Esophagus (tissue), 2 donors: ENCODE data around the gene ABCC11. TPM values are rescaled to one million over a fixed set of nuclear protein-coding genes. Genes with fewer than 3 reads are reported as not detected.
"Not testable (repeated sequence)": the region's sequence is repeated elsewhere in the genome, so short reads cannot be mapped to it uniquely, and the experiment has no call there.

Experiments
- H3K27ac ChIP-seq, 2 donors: one replicate each; pipeline ENCODE4 v1.5.1; 2013; ENCODE audit warnings: low read depth in 2 of 2, mild to moderate bottlenecking in 2 of 2, inconsistent platforms in 1 of 2, low read length in 1 of 2, moderate library complexity in 1 of 2
- H3K27me3 ChIP-seq, 2 donors: one replicate each; pipeline ENCODE4 v1.6.1; 2013; ENCODE audit warnings: low read length in 2 of 2, control low read depth in 1 of 2, mild to moderate bottlenecking in 1 of 2; ENCODE audit not compliant: insufficient read depth in 2 of 2, control insufficient read depth in 1 of 2
- H3K36me3 ChIP-seq, 2 donors: one replicate each; pipeline ENCODE4 v1.6.1; 2013; ENCODE audit warnings: low read length in 1 of 2; ENCODE audit not compliant: control insufficient read depth in 2 of 2, insufficient read depth in 2 of 2
- H3K4me1 ChIP-seq, 2 donors: one replicate each; pipeline ENCODE4 v1.6.1; 2013; ENCODE audit warnings: low read length in 1 of 2; ENCODE audit not compliant: control insufficient read depth in 2 of 2, insufficient read depth in 2 of 2
- H3K4me3 ChIP-seq, 2 donors: one replicate each; pipeline ENCODE4 v1.5.1; 2013; ENCODE audit warnings: low read length in 2 of 2, mild to moderate bottlenecking in 2 of 2, low read depth in 1 of 2, moderate library complexity in 1 of 2
- H3K9me3 ChIP-seq, 2 donors: one replicate each; pipeline ENCODE4 v1.6.1; 2013; ENCODE audit warnings: mild to moderate bottlenecking in 2 of 2, low read depth in 1 of 2, low read length in 1 of 2, moderate library complexity in 1 of 2; ENCODE audit not compliant: control insufficient read depth in 2 of 2, insufficient read depth in 1 of 2
- WGBS, 2 donors: extraction: QIAGEN DNeasy Blood & Tissue Kit; methylation state at CpG; one replicate each; pipeline ENCODE4 v1.1.7; 2013; 5-methylcytosine and 5-hydroxymethylcytosine counted together
- polyA plus RNA-seq, 2 donors: library from polyadenylated mRNA; stranded (reverse); fragments of 200-250 nt; gene quantifications; one replicate each; pipeline ENCODE4 v1.2.3, GENCODE V29; 2013
- donor health status: healthy with polysubstance abuse.
- donor health status: Bipolar disorder and iron deficiency.

ABCC11 gene
- polyA plus RNA-seq, 2 donors: 0.08 TPM

- 85 to 88% methylated on average over 8 of the region's 8 CpGs for WGBS, 2 donors
- no peak overlapping the region for H3K4me3 ChIP-seq
- no peaks in the 10 kb centered on the region for H3K9me3 ChIP-seq
Observed at GRCh38 chr16:48169896-48170295, 77.4 kb downstream of the ABCC11 start.

GRCh38 chr16:48168075-48168474 lies 79.3 kb downstream of the ABCC11 start:
- H3K27me3 ChIP-seq: no peaks in the 10 kb centered on the region

More at GRCh38 chr16:48169896-48170295, 77.4 kb downstream of the ABCC11 start:
- Histone ChIP-seq H3K36me3 (no peaks in the 10 kb centered on the region), H3K27ac (no peak overlapping the region), H3K4me1 (no peaks in the 10 kb centered on the region), H3K27me3 (no peaks in the 10 kb centered on the region)

GRCh38 chr16:48166617-48167016 lies 80.7 kb downstream of the ABCC11 start:
- 91 to 94% methylated on average over 5 of the region's 5 CpGs for WGBS, 2 donors
- H3K4me3 ChIP-seq, H3K27ac ChIP-seq, H3K4me1 ChIP-seq, H3K36me3 ChIP-seq, H3K27me3 ChIP-seq, H3K9me3 ChIP-seq: not testable (repeated sequence)

More at GRCh38 chr16:48168075-48168474, 79.3 kb downstream of the ABCC11 start:
- H3K4me3 ChIP-seq: no peak overlapping the region
- WGBS, 2 donors: 78 to 84% methylated on average over 1 of the region's 1 CpG
- no peak overlapping the region for H3K27ac ChIP-seq
- H3K4me1 ChIP-seq: no peaks in the 10 kb centered on the region
- no peaks in the 10 kb centered on the region for H3K36me3 ChIP-seq
- no peaks in the 10 kb centered on the region for H3K9me3 ChIP-seq

GRCh38 chr16:48165961-48166578 lies 81.3 kb downstream of the ABCC11 start:
- Histone ChIP-seq H3K9me3 (no peaks in the 10 kb centered on the region), H3K27me3 (no peaks in the 10 kb centered on the region), H3K4me3 (no peak overlapping the region), H3K4me1 (no peaks in the 10 kb centered on the region), H3K36me3 (no peaks in the 10 kb centered on the region), H3K27ac (no peak overlapping the region)
- WGBS, 2 donors: 78 to 83% methylated on average over 4 of the region's 4 CpGs

- H3K4me1 ChIP-seq: no peaks in the 10 kb centered on the region
- no peaks in the 10 kb centered on the region for H3K27me3 ChIP-seq
- no peaks in the 10 kb centered on the region for H3K9me3 ChIP-seq
- H3K36me3 ChIP-seq: no peaks in the 10 kb centered on the region
- WGBS, 2 donors: 26 to 28% methylated on average over 16 of the region's 16 CpGs
- H3K4me3 ChIP-seq: no peak overlapping the region
- no peak overlapping the region for H3K27ac ChIP-seq
Observed at GRCh38 chr16:48164907-48165715, 82.2 kb downstream of the ABCC11 start.

- H3K4me1 ChIP-seq: no peaks in the 10 kb centered on the region
- 79 to 80% methylated on average over 9 of the region's 9 CpGs for WGBS, 2 donors
- no peaks in the 10 kb centered on the region for H3K36me3 ChIP-seq
- no peaks in the 10 kb centered on the region for H3K9me3 ChIP-seq
- H3K4me3 ChIP-seq: no peak overlapping the region
- no peaks in the 10 kb centered on the region for H3K27me3 ChIP-seq
- no peak overlapping the region for H3K27ac ChIP-seq
Observed at GRCh38 chr16:48162839-48163410, 84.4 kb downstream of the ABCC11 start.

- Histone ChIP-seq H3K27me3 (no peaks in the 10 kb centered on the region), H3K4me1 (peaks cover 0 to under 1% of the 10 kb centered on the region in 2 donors), H3K27ac (no peak overlapping the region), H3K36me3 (no peaks in the 10 kb centered on the region), H3K4me3 (no peak overlapping the region), H3K9me3 (no peaks in the 10 kb centered on the region)
- WGBS, 2 donors: 71 to 73% methylated on average over 4 of the region's 4 CpGs
Observed at GRCh38 chr16:48161906-48162305, 85.4 kb downstream of the ABCC11 start.

- Histone ChIP-seq H3K36me3 (no peaks in the 10 kb centered on the region), H3K9me3 (no peaks in the 10 kb centered on the region), H3K27ac (no peak overlapping the region), H3K4me3 (no peak overlapping the region), H3K4me1 (peaks cover 0 to 2% of the 10 kb centered on the region in 2 donors), H3K27me3 (no peaks in the 10 kb centered on the region)
- 81 to 83% methylated on average over 6 of the region's 6 CpGs for WGBS, 2 donors
Observed at GRCh38 chr16:48160575-48160974, 86.8 kb downstream of the ABCC11 start.

GRCh38 chr16:48158296-48158695 lies 89.0 kb downstream of the ABCC11 start:
- H3K27ac ChIP-seq: no peak overlapping the region
- no peaks in the 10 kb centered on the region for H3K36me3 ChIP-seq
- H3K9me3 ChIP-seq: no peaks in the 10 kb centered on the region
- H3K4me3 ChIP-seq: no peak overlapping the region
- WGBS, 2 donors: 47 to 48% methylated on average over 4 of the region's 4 CpGs
- H3K4me1 ChIP-seq: peaks cover 0 to 2% of the 10 kb centered on the region in 2 donors
- no peaks in the 10 kb centered on the region for H3K27me3 ChIP-seq
